Measurements from ENCODE around the gene IRX2.

IRX2 gene

DNA sequence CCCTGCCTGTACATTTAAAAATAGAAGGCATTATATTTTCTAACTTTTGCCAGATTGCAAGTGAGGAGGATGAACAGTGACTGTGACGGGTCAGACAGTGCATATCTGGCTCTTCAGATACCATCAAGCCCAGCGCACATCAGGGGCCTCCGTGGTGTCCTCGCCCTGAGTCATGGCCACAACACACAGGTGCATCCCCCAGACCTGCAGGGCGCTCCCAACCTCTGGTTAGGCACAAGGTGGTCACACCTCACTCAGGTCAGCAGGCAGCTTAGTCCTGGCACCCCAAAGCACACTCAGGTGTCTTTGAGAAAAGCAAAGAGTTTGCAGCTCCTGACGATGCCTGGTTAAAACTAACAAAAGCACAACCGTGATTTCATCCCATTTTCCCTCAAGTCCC, 28.6 kb downstream of the IRX2 start:
- TF ChIP-seq, protein P1, sequence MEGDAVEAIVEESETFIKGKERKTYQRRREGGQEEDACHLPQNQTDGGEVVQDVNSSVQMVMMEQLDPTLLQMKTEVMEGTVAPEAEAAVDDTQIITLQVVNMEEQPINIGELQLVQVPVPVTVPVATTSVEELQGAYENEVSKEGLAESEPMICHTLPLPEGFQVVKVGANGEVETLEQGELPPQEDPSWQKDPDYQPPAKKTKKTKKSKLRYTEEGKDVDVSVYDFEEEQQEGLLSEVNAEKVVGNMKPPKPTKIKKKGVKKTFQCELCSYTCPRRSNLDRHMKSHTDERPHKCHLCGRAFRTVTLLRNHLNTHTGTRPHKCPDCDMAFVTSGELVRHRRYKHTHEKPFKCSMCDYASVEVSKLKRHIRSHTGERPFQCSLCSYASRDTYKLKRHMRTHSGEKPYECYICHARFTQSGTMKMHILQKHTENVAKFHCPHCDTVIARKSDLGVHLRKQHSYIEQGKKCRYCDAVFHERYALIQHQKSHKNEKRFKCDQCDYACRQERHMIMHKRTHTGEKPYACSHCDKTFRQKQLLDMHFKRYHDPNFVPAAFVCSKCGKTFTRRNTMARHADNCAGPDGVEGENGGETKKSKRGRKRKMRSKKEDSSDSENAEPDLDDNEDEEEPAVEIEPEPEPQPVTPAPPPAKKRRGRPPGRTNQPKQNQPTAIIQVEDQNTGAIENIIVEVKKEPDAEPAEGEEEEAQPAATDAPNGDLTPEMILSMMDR (IDR thresholded peaks at IDR 0.05; ENCODE audit: low read depth, low read length), result no peak
- in situ Hi-C loops (cut with HindIII; ENCODE audit: low sequenced_read_pairs), result no loop called here
- no peak for DNase-seq (ENCODE audit: low read depth, low spot score)
- H3K4me3 ChIP-seq (ENCODE audit: low read depth, low read length), result no peak overlapping the region

DNA sequence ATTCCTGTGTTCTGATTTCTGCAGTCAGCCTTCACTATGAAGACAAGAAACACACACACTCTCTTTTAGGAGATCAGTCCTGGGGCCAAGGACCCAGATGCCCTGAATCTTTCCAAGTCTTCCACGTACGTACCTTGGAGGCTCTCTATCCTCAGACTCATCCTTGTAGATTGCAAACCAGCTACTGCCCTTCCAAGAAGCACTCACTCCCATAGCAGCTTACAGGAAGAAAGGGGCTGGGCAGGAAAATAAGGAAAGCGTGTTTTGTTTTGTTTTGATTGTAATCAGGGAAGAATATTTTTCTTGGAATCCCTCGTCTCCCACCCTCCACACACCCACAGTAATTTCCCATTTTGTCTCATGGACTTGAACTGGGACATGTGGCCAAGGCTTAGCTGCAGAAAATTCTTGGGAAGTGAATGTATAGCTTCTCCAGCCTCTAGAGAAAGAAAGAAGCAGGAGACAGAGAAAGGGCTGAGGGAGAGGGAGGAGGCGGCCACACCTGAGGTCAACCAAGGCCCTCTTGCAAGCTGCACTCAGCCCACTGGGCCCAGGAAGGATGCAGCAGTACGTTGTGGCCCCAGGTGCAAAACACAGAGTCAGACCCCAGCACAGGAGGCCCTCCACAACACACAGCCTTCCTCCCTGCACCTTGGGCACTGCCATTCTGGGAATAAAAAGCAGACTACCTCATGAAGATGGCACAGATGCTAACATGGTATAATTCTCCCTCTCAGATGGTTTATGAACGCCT, 29.9 kb downstream of the IRX2 start:
- DNase-seq (ENCODE audit: low read depth, low spot score), result no peak
- in situ Hi-C loops (cut with HindIII; ENCODE audit: low sequenced_read_pairs), result no loop called here
- TF ChIP-seq, protein P1 (IDR thresholded peaks at IDR 0.05; ENCODE audit: low read depth, low read length), result no peak
- no peak overlapping the region for H3K4me3 ChIP-seq (ENCODE audit: low read depth, low read length)

DNA sequence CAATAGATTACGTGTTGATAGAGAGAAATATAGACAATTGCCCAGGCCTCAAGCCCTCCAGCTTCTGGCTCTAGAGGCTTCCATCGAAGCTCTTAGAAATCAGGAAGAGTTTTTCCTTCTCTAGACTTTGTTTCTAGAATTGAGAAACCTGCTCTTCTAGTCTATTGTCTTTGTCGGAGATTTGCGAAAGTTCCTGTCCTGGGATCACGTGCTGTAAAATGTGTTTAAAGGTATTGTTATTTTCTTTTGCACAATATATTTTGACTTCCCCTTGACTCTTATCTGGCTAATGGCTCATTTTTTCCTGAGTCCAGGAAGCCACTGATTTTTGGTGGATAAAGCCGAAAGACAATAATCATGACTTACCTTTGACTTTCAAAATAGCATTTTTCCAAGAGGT, 32.1 kb downstream of the IRX2 start:
- no peak overlapping the region for H3K4me3 ChIP-seq (ENCODE audit: low read depth, low read length)
- TF ChIP-seq, protein P1 (IDR thresholded peaks at IDR 0.05; ENCODE audit: low read depth, low read length), result no peak
- in situ Hi-C loops (cut with HindIII; ENCODE audit: low sequenced_read_pairs), result no loop called here
- no peak for DNase-seq (ENCODE audit: low read depth, low spot score)

DNA sequence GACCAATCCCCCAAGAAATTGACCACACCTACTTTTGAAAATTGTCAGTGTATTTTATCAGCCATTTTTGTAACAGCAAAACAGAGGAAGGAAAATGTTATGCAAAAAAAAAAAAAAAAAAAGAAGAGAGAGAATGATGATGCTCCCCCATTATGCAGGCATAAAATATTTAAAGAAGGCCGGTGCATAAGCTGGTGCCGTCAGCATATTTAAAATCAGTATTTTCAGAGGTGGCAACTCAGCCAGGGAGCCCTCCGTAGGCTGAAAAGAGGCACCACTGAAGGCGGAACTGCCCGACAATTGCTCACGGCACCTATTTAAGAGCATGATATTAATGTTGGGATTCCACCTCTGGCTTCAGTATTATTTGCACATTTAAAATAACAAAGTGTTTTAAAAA, 33.4 kb downstream of the IRX2 start:
- in situ Hi-C loops (cut with HindIII; ENCODE audit: low sequenced_read_pairs), result no loop called here
- no peak for DNase-seq (ENCODE audit: low read depth, low spot score)
- TF ChIP-seq, protein P1 (IDR thresholded peaks at IDR 0.05; ENCODE audit: low read depth, low read length), result no peak
- H3K4me3 ChIP-seq (ENCODE audit: low read depth, low read length), result no peak overlapping the region

DNA sequence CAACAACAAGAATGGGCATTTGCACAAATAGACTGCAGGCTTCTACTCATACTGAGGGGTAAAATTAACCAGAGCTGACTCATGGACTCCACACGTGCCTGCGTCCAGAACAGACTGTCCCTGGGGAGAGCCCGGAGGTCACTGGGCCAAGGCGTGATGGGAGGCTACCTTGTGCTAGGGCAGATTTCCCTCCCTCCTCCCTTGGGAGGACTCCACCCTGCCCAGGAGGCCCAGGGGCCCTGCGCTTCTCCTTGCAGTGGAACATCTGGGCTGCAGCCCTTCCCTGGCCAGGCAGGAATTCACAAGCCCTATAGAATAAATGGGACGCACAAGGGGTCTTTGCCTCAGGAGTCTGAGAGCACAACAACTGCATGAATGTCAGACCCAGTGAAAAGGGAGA, 35.6 kb downstream of the IRX2 start:
- TF ChIP-seq, protein P1 (IDR thresholded peaks at IDR 0.05; ENCODE audit: low read depth, low read length), result no peak
- H3K4me3 ChIP-seq (ENCODE audit: low read depth, low read length), result no peak overlapping the region
- DNase-seq (ENCODE audit: low read depth, low spot score), result no peak
- in situ Hi-C loops (cut with HindIII; ENCODE audit: low sequenced_read_pairs), result no loop called here

DNA sequence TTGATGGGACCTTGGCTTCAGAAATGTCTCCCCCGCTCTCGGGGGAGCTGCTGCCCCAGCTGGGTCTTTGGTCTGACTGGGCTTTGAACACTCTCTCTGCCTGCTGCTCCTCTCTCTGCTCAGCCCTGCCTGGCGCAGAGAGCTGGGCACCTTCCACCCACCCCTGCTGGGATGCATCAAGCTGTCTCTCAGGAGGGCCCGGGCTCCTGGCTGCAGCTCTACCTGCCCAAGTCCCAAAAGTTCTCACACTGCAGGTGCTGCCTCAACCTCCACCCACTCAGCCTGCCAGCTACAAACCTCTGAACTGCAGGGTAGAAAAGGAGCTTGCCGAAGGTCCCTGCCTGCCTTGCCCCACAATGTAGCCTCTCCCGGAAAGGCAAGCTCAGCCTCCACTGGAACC, 36.7 kb downstream of the IRX2 start:
- DNase-seq (ENCODE audit: low read depth, low spot score), result no peak
- in situ Hi-C loops (cut with HindIII; ENCODE audit: low sequenced_read_pairs), result no loop called here
- TF ChIP-seq, protein P1 (IDR thresholded peaks at IDR 0.05; ENCODE audit: low read depth, low read length), result no peak
- H3K4me3 ChIP-seq (ENCODE audit: low read depth, low read length), result no peak overlapping the region

All from astrocyte of the spinal cord (primary cell).